ENCODE measurements around the gene PROZ.

DNA sequence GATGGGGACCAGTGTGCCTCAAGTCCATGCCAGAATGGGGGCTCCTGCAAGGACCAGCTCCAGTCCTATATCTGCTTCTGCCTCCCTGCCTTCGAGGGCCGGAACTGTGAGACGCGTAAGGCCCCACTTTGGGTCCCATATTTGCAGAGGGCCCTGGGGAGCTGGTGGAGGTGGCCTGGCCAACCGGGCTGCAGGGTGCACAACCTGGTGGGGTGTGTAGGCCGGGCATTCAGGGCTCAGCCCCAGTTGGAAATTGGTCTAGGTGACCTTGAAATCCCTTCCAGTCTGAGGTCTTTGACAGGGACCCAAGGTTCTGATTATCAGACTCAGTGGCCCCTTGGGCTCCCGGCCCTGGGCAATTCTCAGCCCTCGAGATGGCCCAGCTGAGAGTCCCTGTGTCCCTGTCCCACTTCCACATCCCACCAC is 44.6 kb upstream of the PROZ start:
- TF ChIP-seq GATA3 (IDR thresholded peaks at IDR 0.05; ENCODE audit: low read depth, low read length) (no peak), GATA2 (IDR thresholded peaks at IDR 0.05; ENCODE audit: low read depth, low read length) (no peak)
